ENCODE measurements around the gene MAP4. TPM values are rescaled to one million over a fixed set of nuclear protein-coding genes. Genes with fewer than 3 reads are reported as not detected.

Gene MAP4
- total RNA-seq, 1 donor from 2014 or later: 63.8 TPM

DNA sequence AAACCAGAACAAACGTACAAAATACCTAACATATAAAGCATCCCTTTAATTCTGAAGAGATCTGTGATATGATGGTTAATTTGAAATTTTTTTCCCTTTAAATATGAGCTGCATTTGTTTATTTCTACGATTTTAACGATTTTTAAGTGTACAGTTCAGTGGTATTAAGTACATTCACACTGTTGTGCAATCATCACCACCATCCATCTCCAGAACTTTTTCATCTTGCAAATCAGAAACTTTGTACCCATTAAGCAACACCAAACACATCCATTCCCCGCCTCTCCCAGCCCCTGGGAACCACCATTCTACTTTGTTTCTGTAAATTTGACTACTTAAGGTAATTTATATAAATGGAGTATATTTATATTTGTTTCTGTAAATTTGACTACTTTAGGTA is 51.5 kb downstream of the MAP4 start:
- no peak for DNase-seq

DNA sequence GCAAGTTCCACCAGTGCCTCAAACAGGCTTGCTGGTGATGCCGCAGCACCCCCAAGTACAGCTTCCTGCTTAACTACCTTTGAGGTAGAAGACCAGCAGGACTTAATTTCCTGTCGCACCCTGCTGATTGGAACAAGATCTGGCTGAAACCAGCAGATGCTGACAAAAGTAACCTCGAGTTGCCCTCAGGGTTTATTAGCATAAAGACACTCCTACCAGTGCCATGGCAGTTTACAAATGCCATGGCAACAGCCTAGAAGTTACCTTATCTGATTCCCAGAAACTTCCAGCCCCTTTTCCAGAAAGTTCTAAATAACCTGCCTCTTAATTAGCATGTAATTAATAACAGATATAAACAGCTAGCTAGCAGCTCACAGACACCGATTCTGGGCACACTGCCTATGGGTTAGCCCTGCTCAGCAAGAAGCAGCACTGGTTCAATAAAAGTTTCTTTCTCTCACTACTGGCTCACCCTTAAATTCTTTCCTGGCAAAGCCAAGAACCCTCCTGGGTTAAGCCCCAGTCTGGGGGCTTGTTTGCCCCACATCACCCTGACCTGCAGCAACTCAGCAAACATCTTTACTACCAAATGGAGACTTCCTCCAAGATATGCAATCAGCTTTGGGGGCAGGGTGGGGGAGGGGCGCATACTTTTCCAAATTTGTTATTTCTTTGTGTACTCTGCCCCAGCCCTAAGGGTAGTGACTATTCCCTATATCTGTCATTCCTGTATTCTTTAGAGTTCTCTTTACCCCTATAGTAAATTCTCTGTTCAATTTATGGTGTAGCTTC is 54.2 kb downstream of the MAP4 start:
- no peak for DNase-seq

DNA sequence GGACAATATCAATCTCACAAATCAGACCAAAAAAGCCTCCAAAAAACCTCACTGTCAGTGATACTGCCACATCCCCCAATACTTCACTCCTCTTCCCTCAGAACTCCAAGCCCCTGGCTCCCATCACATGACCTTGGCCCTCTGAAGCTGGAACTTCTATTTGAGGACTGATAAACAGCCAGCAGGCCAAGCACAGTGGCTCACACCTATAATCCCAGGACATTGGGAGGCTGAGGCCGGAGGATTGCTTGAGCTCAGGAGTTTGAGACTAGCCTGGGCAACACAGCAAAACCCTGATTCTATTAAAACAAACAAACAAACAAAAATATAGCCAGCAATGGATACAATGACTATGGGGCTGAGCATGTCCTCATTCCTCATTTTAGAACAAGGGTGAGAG is 55.2 kb downstream of the MAP4 start:
- no peak for DNase-seq

DNA sequence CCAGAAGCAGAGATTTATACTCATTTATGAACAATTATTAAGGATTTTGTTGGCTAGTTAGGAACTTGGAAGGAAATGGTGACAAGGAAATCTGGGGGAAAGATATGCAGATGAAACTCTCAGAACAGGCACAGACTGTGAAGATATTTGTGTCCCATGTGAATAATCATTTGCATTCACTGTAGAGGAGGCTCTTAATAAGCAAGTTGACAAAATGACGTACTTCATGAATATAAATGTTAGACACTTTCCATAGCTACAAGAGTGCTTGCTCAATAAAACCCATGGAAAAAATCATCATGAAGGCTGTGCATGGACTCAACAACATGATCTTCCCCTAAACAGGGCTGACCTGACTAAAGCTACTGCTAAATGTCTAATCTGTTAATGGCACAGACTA is 59.7 kb downstream of the MAP4 start:
- DNase-seq: no peak

DNA sequence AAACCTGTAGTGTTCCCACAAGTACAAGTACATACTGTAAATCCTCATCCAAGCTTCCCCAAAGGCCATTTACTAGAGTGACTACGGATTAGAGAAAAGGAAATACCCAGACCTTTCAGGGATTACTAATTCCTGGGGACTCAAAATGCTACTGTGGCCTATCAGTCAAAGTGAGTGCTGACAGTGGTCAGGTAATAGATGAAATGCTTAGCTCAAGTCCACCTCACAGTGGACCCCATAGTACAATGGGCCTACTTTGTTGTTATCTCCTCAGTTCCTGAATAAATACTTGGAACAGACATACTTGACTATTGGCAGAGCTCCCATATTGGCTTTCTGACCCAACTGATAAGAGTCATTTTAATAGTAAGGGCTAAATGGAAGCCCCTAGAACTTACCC is 61.6 kb downstream of the MAP4 start:
- peak; percentile 27 for DNase-seq

DNA sequence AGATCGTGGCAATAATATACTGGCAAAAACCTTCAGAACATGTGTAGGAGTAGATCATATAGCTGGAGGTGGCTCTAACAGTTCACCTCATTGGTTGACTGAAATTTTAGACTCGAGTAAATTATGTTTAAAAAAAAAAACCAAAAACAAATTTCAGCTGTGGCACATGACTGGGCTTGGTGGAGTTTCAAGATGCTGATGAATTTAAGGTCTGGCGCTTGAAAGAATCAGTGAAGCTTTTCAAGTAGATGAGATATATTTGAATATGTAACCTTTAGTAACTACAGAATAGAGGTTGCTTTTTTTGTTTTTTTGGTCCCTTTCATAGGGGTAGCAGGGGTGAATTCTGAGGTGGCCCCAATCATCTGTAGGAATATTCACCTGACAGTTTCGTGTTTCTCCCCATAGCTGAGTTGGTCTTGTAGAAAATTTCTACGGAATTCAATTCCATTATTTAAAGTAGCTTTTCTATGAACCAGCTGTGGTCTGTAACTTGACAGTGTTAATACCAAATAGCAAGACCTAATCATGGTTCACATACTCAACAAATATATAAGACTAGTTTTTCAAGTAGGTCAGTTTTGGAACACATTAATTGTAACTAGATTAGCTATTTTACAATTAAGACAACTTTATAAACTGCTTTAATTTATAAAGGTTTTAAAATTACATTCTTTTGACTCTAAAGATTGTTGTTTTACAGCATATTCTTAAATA is 65.6 kb downstream of the MAP4 start:
- no peak for DNase-seq

DNA sequence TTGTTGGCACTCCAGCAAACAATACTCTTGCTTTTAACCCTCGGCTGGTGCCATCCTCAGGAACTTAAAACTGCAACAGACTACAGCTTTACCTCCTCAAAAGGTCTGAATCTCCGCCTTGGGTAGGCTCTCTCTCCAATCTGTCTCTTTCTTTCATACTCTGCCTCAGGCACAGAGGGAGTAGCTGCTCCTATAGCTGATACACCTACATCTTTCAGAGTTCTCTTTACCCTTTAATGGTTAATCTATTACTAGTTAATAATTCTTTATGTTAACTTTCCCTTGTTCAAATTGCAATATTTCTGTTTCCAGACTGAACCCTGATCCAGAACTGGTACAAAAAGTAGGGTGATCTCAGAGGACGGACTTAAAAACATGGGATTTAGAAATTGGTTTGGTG is 66.2 kb downstream of the MAP4 start:
- no peak for DNase-seq

DNA sequence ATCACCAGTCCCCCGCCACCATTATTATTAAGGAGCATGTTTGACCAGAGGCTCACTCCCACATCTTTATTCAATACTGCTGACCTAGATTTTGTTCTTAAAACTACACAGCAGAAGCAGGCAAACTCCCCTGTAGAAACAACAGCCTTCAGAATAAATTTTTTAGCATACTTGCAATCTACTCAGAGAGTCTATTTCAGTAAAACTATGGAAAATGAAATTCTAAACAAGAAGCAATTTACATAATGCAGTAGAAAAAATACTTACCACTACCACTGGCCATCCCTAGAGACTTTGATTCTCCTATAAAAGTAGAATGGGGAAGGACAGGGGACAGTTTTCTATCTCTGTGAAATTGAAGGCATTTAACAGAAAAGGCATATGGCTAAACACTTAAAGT is 76.0 kb downstream of the MAP4 start:
- no peak for DNase-seq

DNA sequence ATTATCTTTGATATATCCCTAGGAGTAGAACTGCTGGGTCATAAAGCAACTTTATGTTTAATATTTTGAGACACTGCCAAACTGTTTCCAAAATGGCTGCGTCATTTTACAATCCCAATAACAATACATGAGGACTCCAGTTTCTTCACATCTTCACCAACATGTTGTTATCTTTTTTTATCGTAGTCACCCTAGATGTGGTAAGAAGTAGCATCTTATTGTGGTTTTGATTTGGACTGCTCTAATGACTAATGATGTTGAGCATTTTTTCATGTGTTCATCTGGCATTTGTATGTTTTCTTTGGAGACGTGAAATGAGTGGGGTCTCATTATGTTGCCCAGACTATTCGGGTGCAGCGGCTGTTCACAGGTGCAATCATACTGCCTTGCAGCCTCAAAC is 83.8 kb downstream of the MAP4 start:
- DNase-seq: no peak

DNA sequence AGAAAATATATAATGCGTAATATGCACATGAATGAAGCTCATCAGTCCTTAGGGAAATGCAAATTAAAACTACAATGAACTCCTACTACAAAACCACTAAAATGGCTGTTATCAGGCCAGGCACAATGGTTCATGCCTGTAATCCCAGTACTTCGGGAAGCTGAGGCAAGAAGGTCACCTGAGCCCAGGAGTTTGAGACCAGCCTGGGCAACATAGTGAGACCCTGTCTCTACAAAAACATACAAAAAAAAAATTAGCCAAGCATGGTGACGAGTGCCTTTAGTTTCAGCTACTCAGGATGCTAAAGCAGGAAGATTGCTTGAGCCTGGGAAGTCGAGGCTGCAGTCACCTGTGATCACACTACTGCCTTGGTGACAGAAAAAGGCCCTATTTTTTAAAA is 85.2 kb downstream of the MAP4 start:
- DNase-seq: no peak

DNA sequence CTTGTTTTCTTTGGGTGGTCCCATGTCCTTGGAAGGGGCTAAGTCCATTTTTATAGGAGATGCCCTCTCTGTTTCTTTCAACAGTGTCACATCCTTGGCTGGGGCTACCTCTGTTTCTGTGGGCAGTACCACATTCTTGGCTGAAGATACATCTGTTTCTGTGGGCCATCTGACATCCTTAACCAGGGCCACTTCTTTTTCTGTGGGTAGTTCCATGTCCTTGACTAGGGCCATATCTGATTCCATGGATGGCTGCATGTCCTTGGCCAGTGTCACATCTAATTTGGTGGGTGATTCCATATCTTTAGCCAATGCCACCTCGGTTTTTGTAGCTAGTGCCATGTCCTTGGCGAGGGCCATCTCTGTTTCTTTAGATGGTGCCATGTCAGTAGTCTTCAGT is 99.5 kb downstream of the MAP4 start:
- DNase-seq: no peak

DNA sequence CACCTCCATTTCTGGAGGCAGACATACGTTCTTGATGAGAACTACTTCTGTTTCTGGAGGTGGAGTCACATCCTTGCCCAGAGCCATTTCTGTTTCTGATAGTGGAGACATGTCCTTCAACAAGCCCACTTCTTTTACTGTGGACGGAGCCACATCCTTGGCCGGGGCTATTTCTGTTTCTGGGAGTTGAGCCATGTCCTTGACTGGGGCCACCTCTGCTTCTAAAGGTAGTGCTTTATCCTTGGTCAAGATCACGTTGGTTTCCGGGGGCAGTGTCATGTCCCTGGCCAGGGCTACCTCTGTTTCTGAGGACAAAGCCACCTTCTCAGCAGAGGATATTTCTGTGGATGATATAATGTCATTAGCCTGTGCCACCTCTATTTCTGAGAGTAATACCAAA is 100.0 kb downstream of the MAP4 start:
- DNase-seq: no peak

DNA sequence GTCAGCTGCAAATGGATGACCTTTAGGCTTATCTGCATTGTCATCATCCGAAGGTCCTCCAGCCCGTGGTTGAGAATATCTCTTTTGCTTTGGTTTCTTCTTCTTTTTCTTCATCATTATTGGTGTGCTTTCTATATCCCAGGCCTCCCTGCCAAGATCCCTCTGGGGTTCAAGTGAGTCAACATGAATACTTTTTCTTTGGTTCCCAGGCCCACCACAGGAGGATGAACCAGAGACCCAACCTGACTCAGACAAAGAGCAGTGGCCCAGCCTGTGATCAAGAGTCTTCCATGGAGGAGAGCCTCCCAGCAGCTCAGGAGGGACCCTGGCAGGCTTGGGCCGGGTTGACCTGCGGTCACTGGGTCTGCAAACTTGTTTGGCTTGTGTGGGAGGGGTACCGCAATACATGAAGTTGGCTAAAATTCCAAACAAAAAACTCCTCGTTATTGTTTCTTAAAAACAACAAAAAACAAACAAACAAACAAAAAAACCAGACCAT is 104.2 kb downstream of the MAP4 start:
- DNase-seq: no peak

DNA sequence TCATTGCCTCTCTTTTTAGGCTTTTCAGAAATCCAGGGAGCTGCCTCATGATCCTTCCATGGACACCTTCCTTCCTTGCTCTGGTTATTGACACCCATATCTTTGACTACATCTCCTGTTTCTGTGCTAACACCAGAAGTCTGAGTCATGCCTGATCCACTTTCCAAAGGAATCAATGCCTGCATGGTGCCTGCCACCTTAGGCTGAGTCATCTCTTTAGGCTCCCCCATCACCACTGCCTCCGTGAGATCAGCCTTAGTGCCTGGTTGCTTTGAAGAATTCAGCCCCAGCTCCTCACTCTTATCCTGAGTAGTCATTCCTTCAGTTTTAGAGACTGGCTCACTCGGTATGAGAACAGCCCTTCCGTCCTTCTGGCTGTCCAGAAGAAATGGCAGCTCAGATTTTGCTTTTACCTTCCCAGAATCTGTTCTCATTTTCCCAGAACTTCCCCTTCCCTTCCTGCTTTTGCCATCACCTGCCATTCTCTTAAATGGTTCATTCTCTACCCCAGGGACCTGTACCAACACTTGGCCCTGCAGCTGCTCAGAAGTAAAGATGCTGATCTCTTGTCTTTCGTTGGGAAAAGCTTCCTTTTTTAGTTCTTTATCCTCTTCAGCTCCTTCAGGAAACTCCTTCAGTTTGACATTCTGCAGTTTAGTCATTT is 105.3 kb downstream of the MAP4 start:
- DNase-seq: peak; percentile 89

DNA sequence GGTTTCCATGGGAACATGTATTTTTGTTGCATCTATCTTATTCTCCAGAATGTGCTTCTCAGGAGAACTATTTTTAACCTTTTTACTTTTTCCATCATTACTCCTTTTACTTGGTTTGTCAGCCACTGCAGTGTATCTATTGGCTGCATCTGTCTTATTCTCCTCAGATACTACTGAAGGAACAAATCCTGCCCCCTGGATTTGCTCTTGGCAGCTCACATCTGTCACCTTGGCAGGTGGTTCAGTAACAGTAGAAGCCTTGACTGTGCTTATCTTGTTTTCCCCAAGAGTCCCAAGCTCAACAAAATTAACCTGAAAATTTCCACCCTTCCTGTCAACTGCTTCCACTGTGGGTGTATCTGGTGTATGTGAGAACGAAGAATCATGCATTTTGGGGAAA is 106.0 kb downstream of the MAP4 start:
- DNase-seq: no peak

DNA sequence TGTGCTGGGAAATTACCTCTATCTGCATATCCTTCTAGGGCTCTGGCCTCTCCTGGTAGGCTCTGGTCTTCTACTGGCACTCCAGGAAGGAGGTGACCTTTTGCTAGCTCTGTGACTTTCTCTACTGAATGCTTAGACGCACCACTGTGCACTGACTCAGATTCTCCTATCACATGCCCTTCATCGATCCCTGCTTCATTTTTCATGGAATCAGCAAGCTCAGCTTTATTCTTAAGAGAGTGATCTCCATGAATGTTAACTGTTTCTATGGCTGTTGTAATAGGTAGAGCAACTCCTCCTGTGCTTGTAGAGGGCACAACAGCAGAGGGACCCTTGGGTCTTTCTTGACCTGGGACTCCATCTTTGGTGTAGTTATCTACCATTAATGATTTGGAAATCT is 106.6 kb downstream of the MAP4 start:
- no peak for DNase-seq

DNA sequence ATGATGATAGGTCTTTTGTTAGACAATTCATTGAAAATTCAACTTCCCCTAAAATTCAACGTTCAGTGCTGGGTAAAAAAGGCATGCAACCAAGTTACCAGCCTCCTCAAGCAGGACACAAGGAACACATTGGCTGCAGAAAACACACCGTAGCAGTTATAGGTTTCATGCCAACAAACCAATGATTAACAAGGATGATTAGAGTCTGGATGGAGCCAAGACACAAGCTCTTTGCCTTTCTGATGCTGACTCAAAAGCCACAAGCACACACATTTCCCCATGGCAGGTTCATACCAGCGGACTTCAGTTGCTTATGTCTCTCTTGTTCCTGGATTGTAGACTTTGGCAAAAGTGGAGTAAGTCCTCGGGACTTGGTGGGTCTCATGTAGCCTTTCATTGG is 107.5 kb downstream of the MAP4 start:
- DNase-seq: no peak

DNA sequence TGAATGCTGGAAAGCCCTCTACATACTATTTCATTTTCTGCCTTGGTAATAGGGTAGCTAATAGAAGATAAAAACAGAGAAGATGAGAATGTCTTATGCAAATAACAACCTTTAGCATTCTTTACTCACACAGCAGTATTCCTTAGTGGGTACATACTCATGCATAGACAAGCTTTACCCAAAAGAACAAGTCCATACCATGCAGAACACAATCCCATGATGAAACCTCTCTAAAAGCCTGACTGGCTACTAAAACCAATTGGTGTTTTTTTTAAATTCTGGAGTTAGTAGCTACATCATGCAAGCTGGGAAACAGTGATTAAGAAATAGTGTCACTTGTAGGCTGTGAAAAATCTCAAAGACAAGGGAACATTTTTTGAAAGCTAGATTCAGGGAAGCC is 108.4 kb downstream of the MAP4 start:
- no peak for DNase-seq

DNA sequence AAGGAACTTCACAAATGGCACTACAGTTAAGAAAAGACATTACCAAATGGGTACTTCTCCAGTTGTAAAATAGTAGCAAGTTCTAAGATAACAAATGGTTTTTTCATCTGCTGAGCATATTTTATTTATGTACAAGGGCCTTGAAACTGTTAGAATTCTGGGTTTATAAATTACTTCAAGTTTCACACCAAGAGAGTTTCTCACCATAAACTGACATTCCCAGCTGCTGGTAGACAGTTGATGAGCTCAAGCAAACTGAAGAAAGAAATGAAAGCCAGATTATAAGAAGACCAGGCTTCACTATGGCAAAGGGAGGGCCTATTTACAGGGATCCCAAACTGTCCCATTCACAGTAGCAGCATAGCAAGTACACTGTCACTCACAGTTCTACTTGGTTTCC is 113.5 kb downstream of the MAP4 start:
- no peak for DNase-seq

DNA sequence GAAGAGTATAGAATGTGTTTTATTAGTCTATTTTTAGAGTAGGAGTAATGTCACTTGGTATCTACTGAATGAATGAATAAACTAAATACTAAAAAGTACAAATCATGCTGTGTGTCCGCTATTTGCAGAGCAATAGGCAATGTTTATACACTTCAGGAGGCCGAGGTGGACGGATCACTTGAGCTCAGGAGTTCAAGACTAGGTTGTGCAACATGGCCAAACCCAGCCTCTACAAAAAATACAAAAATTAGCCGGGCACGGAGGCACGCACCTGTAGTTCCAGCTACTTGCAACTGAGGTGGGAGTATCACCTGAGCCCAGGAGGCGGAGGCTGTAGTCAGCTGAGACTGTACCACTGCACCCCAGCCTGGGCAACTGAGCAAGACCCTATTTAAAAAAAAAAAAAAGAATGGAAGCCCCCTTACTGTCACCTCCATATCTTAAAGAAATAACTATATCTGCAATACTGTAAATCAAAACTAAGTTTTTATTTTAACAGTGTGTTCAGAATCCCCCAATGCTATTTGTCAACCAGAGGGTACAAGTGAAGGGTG is 114.9 kb downstream of the MAP4 start:
- DNase-seq: no peak

DNA sequence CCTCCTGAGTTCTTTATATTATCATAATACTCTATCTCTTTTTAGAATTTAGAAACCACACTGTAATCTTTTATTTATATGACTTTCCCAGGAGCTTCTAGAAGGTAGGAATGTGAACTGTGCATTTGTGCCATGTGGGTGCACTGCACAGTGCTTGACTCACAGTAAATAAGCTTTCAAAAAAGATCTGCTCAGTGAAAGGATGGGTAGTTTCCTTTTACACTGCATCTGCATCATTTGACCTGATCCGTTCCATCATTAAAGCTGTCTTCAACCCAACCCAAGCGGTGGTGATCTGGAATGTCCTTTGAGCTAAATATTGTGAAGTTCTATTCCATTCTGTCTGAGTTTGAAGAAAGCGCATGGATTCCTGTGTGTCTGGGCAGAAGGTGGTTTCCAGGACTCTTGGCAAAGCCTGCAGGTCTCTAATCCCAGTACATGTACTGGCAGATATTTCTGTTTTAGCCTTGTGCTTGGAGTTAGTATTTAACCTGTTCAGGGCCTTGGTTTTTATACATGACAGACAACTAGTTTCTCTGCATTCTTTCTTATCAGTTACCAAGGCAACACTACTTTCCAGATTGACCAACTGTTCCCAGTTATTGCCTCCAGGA is 116.6 kb downstream of the MAP4 start:
- DNase-seq: no peak

DNA sequence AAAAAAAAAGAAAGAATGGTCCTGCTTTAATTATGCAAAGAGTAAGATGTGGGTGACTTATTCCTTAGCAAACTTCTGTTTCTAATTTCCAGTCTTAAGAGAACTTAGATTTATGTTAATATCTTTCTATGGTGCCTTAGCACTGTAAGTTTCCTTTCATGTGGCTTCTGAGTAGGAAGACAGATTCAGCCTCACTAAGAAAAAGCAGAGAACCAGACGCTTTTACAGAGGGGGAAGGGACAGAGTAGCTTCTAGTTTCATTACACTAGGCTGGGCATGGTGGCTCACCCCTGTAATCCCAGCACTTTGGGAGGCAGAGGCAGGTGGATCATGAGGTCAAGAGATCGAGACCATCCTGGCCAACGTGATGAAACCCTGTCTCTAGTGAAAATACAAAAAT is 118.3 kb downstream of the MAP4 start:
- DNase-seq: no peak

DNA sequence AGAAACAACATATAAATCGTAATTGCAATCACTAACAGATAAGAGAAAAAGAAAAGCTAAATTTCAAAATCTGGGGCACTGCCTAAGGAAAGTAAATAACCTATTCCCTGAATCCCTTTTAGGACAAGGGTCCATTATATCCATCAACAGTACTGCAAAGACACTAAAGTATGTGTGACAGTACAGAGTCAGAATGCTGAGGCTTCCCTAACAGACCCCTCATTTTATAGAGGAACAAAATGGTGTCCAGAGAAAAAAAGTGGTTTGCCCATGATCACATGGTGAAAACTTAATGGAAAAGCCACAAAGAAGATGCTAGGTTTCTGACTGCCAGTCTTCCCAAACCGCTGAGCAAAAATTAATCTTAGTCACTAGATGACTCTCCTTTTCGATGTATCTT is 119.5 kb downstream of the MAP4 start:
- no peak for DNase-seq
